Keratinocyte (primary cell): ENCODE data around the gene ZNF662. TPM values are rescaled to one million over a fixed set of nuclear protein-coding genes. Genes with fewer than 3 reads are reported as not detected.

Experiments used
- DNase-seq: peaks from one replicate; pipeline ENCODE4 v3.0.0-alpha.2; 2011; ENCODE audit warnings: low read depth, missing footprints, low spot score
- FAIRE-seq: peaks from 2 replicates; lab custom pipeline; 2011; peaks lifted over from hg19 to GRCh38; lab: Jason Lieb, UNC
- H2AFZ ChIP-seq: 2 replicates; pipeline ENCODE4 v1.6.0; 2012; ENCODE audit warnings: low read length, control low read depth, inconsistent platforms; ENCODE audit not compliant: control insufficient read depth
- H3K27ac ChIP-seq: 2 replicates; pipeline ENCODE4 v1.5.1; 2011; ENCODE audit warnings: low read length; ENCODE audit not compliant: control insufficient read depth, insufficient read depth
- H3K27me3 ChIP-seq: 3 replicates; pipeline ENCODE4 v1.6.0; 2011; ENCODE audit warnings: low read length; ENCODE audit not compliant: control insufficient read depth, insufficient read depth; ENCODE audit errors: extremely low read depth
- H3K36me3 ChIP-seq, 2 experiments: 2 replicates in 1 of 2; 3 replicates in 1 of 2; pipeline ENCODE4 v1.5.1; 2011; ENCODE audit warnings: low read length in 2 of 2, mild to moderate bottlenecking in 1 of 2; ENCODE audit not compliant: control insufficient read depth in 2 of 2, insufficient read depth in 2 of 2; ENCODE audit errors: extremely low read depth in 1 of 2
- H3K4me1 ChIP-seq: 3 replicates; pipeline ENCODE4 v1.5.1; 2011; ENCODE audit warnings: low read length; ENCODE audit not compliant: control insufficient read depth, insufficient read depth; ENCODE audit errors: extremely low read depth
- H3K4me2 ChIP-seq: 3 replicates; pipeline ENCODE4 v1.6.0; 2011; ENCODE audit warnings: low read depth, low read length; ENCODE audit not compliant: control insufficient read depth, insufficient read depth; ENCODE audit errors: extremely low read depth
- H3K4me3 ChIP-seq, 3 experiments: fragments of 200-600 bp in 1 of 3; sonication (generic) in 1 of 3; 2 replicates in 2 of 3; 3 replicates in 1 of 3; pipeline ENCODE4 v1.5.1; 2011 to 2016; ENCODE audit warnings: low read length in 3 of 3, mild to moderate bottlenecking in 3 of 3, control low read depth in 2 of 3, inconsistent platforms in 1 of 3, low read depth in 1 of 3, mixed read lengths in 1 of 3, mixed run types in 1 of 3, moderate library complexity in 1 of 3; ENCODE audit not compliant: control insufficient read depth in 2 of 3, insufficient read depth in 2 of 3; ENCODE audit errors: extremely low read depth in 1 of 3
- H3K79me2 ChIP-seq: 2 replicates; pipeline ENCODE4 v1.6.0; 2012; ENCODE audit warnings: low read length; ENCODE audit not compliant: control insufficient read depth, insufficient read depth
- H3K9ac ChIP-seq: 3 replicates; pipeline ENCODE4 v1.6.0; 2011; ENCODE audit warnings: low read length; ENCODE audit not compliant: control insufficient read depth, insufficient read depth; ENCODE audit errors: extremely low read depth
- H3K9me1 ChIP-seq: 3 replicates; pipeline ENCODE4 v1.6.0; 2011; ENCODE audit warnings: low read length; ENCODE audit not compliant: control insufficient read depth, insufficient read depth; ENCODE audit errors: extremely low read depth
- H3K9me3 ChIP-seq: 2 replicates; pipeline ENCODE4 v1.5.1; 2012; ENCODE audit warnings: low read depth, low read length; ENCODE audit not compliant: control insufficient read depth
- H4K20me1 ChIP-seq: 3 replicates; pipeline ENCODE4 v1.6.0; 2011; ENCODE audit warnings: low read length; ENCODE audit not compliant: control insufficient read depth, insufficient read depth; ENCODE audit errors: extremely low read depth
- EZH2 ChIP-seq: IDR thresholded peaks from one replicate; pipeline ENCODE4 v1.6.1; 2012; ENCODE audit warnings: inconsistent platforms, mild to moderate bottlenecking, low read length, moderate library complexity
- dilution Hi-C: fragments of 300-500 bp; cut with MboI; formaldehyde crosslinking; loops from one replicate; pipeline ENCODE4 v1.7.0; 2020; ENCODE audit warnings: low sequenced_read_pairs; ENCODE audit not compliant: extremely low pct_ligation_motif_present
- polyA plus RNA-seq, 5 experiments: library from polyadenylated mRNA; depleted of rRNA in 3 of 5; stranded (reverse) in 3 of 5; stranded (forward) in 1 of 5; unstranded in 1 of 5; fragments of >200 nt; gene quantifications; 1 replicate in 1 of 5; 2 replicates in 3 of 5; 3 replicates in 1 of 5; pipeline versions ENCODE4 v1.2.1 to v1.2.3, GENCODE V29; 2011 to 2012; ENCODE audit warnings: missing spikeins in 2 of 5, low read depth in 1 of 5, low replicate concordance in 1 of 5
- TF ChIP-seq, protein P1 (sequence below), 3 experiments: IDR thresholded peaks in 1 of 3; conservative IDR thresholded peaks in 1 of 3; optimal IDR thresholded peaks in 1 of 3; 2 replicates in 2 of 3; 3 replicates in 1 of 3; pipeline versions ENCODE3 to v1.5.1; 2011; ENCODE audit warnings: low read length in 3 of 3, mild to moderate bottlenecking in 3 of 3, moderate library complexity in 2 of 3, control low read depth in 1 of 3, inconsistent platforms in 1 of 3; ENCODE audit not compliant: insufficient read depth in 2 of 3; ENCODE audit errors: extremely low read depth in 1 of 3

The ZNF662 gene
- polyA plus RNA-seq, 1 donor (not counting 4 experiments of a cell fraction or from before 2014, with no cell fraction given) = 1.4 TPM

GRCh38 chr3:42876940-42877720 lies 28.8 kb upstream of the ZNF662 start:
- Histone ChIP-seq H3K79me2 (no peaks in the 10 kb centered on the region), H3K4me1 (peaks cover 4% of the 10 kb centered on the region), H3K4me3 (no peak overlapping the region), H2AFZ (no peak overlapping the region), H3K9ac (no peak overlapping the region), H3K4me2 (no peak overlapping the region), H4K20me1 (no peaks in the 10 kb centered on the region), H3K27ac (no peak overlapping the region), H3K36me3 (no peaks in the 10 kb centered on the region), H3K9me3 (no peaks in the 10 kb centered on the region), H3K27me3 (peaks cover 4% of the 10 kb centered on the region), H3K9me1 (no peaks in the 10 kb centered on the region)
- no peak for DNase-seq
- no peak for FAIRE-seq
- TF ChIP-seq, protein P1, sequence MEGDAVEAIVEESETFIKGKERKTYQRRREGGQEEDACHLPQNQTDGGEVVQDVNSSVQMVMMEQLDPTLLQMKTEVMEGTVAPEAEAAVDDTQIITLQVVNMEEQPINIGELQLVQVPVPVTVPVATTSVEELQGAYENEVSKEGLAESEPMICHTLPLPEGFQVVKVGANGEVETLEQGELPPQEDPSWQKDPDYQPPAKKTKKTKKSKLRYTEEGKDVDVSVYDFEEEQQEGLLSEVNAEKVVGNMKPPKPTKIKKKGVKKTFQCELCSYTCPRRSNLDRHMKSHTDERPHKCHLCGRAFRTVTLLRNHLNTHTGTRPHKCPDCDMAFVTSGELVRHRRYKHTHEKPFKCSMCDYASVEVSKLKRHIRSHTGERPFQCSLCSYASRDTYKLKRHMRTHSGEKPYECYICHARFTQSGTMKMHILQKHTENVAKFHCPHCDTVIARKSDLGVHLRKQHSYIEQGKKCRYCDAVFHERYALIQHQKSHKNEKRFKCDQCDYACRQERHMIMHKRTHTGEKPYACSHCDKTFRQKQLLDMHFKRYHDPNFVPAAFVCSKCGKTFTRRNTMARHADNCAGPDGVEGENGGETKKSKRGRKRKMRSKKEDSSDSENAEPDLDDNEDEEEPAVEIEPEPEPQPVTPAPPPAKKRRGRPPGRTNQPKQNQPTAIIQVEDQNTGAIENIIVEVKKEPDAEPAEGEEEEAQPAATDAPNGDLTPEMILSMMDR (optimal IDR thresholded peaks at IDR 0.05 in 1 of 3, IDR thresholded peaks at IDR 0.05 in 1 of 3, conservative IDR thresholded peaks at IDR 0.05 in 1 of 3; ENCODE audit: extremely low read depth in 1 of 3, insufficient read depth in 2 of 3, low read length in 3 of 3) = no peak
- TF ChIP-seq EZH2 = no peak
- dilution Hi-C loops = no loop called here

- H3K9me3 ChIP-seq = no peaks in the 10 kb centered on the region
- no peak overlapping the region for H3K9ac ChIP-seq
- no peaks in the 10 kb centered on the region for H3K36me3 ChIP-seq
- no peak overlapping the region for H3K27ac ChIP-seq
- TF ChIP-seq, protein P1 (optimal IDR thresholded peaks at IDR 0.05 in 1 of 3, IDR thresholded peaks at IDR 0.05 in 1 of 3, conservative IDR thresholded peaks at IDR 0.05 in 1 of 3; ENCODE audit: extremely low read depth in 1 of 3, insufficient read depth in 2 of 3, low read length in 3 of 3) = no peak
- TF ChIP-seq EZH2 = no peak
- DNase-seq (no peak), FAIRE-seq (no peak)
- no peaks in the 10 kb centered on the region for H4K20me1 ChIP-seq
- H2AFZ ChIP-seq = no peak overlapping the region
- peaks cover 4% of the 10 kb centered on the region for H3K4me1 ChIP-seq
- peaks cover 4% of the 10 kb centered on the region for H3K27me3 ChIP-seq
- no peaks in the 10 kb centered on the region for H3K9me1 ChIP-seq
- dilution Hi-C loops = no loop called here
- H3K4me3 ChIP-seq = no peak overlapping the region
- H3K79me2 ChIP-seq = no peaks in the 10 kb centered on the region
- H3K4me2 ChIP-seq = no peak overlapping the region
Observed at GRCh38 chr3:42877881-42878280, 28.1 kb upstream of the ZNF662 start.
